Progenitor cell of endocrine pancreas (in vitro differentiated cells): ENCODE measurements around the gene NLRC3. TPM values are rescaled to one million over a fixed set of nuclear protein-coding genes. Genes with fewer than 3 reads are reported as not detected.

Source experiments
- DNase-seq: peaks from one replicate; pipeline ENCODE4 v3.0.0; 2021; ENCODE audit warnings: low spot score; ENCODE audit not compliant: unreplicated experiment
- H3K27ac Mint-ChIP-seq: 2 replicates; pipeline ENCODE4 v1.8.0; 2021; ENCODE audit warnings: mild to moderate bottlenecking, moderate library complexity, mixed read lengths
- H3K27me3 Mint-ChIP-seq: 2 replicates; pipeline ENCODE4 v1.8.0; 2021; ENCODE audit warnings: mixed read lengths
- H3K36me3 Mint-ChIP-seq: 2 replicates; pipeline ENCODE4 v1.8.0; 2022; ENCODE audit warnings: mixed read lengths; ENCODE audit not compliant: insufficient read depth
- H3K4me1 Mint-ChIP-seq: 2 replicates; pipeline ENCODE4 v1.8.0; 2021; ENCODE audit warnings: low read depth, mixed read lengths
- H3K4me3 Mint-ChIP-seq: 2 replicates; pipeline ENCODE4 v1.8.0; 2021; ENCODE audit warnings: low read depth, mild to moderate bottlenecking, moderate library complexity, mixed read lengths
- H3K9me3 Mint-ChIP-seq: 2 replicates; pipeline ENCODE4 v1.8.0; 2021; ENCODE audit warnings: low read depth, mixed read lengths
- CTCF ChIP-seq: fragments of 200-600 bp; sonication (generic); IDR thresholded peaks from one replicate; pipeline ENCODE4 v1.5.0; 2021; ENCODE audit warnings: antibody characterized with exemption, mild to moderate bottlenecking; ENCODE audit not compliant: unreplicated experiment
- total RNA-seq: library from RNA; stranded (reverse); gene quantifications from 2 replicates; pipeline ENCODE4 v1.2.1, GENCODE V29; 2021

The NLRC3 gene
- total RNA-seq, 1 donor from 2014 or later, result 0.14 TPM

DNA sequence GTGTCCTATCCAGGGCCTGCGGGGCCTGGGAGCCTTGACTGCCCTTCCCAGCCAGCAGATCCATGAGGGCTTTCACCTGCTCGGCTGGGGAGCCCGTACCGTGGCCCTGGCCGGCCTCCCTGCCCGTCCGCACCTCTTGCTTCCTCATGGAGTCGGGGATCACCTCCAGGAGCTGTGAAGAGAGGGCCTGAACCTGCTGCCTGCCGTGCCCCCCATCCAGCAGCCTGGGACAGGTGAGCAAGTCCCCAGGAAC is 12.4 kb downstream of the NLRC3 start:
- Mint-ChIP-seq H3K36me3 (no peaks in the 10 kb centered on the region), H3K4me3 (no peak overlapping the region), H3K27ac (no peak overlapping the region), H3K4me1 (no peaks in the 10 kb centered on the region), H3K27me3 (no peaks in the 10 kb centered on the region), H3K9me3 (no peaks in the 10 kb centered on the region)
- DNase-seq, result no peak
- no peak for TF ChIP-seq CTCF

GRCh38 chr16:3564130-3564888 is 12.9 kb downstream of the NLRC3 start:
- Mint-ChIP-seq H3K36me3 (no peaks in the 10 kb centered on the region), H3K27ac (no peak overlapping the region), H3K4me1 (no peaks in the 10 kb centered on the region), H3K27me3 (no peaks in the 10 kb centered on the region), H3K4me3 (no peak overlapping the region), H3K9me3 (no peaks in the 10 kb centered on the region)
- no peak for DNase-seq
- no peak for TF ChIP-seq CTCF

DNA sequence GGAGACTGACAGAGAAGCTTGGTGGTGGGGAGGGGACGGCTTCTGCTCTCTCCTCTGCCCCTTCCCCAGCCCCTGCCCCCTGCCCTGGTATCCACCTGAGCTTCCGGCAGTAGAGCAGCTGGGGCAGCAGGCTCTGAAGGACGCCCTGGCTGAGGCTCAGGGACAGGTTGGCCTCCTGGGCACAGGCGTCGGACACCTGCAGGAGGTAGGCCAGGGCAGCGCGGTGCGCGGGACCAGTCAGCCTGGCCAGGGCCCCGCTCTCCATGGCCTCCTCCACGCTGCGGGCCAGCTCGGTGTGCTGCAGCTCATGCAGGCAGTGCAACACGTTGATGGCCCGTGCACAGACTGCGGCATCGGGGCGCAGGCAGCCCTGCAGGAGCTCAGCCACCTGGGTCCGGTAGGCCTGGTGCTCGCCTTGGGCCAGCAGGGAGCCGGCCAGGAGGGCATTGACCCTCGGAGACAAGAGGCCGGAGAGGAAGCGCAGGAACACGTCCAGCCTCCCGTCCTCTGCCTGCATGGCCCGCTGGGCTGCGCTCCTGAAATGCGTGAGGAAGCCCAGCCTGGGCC is 14.2 kb downstream of the NLRC3 start:
- Mint-ChIP-seq H3K4me1 (no peaks in the 10 kb centered on the region), H3K4me3 (no peak overlapping the region), H3K9me3 (no peaks in the 10 kb centered on the region), H3K27me3 (no peaks in the 10 kb centered on the region), H3K27ac (no peak overlapping the region), H3K36me3 (no peaks in the 10 kb centered on the region)
- no peak for TF ChIP-seq CTCF
- no peak for DNase-seq

DNA sequence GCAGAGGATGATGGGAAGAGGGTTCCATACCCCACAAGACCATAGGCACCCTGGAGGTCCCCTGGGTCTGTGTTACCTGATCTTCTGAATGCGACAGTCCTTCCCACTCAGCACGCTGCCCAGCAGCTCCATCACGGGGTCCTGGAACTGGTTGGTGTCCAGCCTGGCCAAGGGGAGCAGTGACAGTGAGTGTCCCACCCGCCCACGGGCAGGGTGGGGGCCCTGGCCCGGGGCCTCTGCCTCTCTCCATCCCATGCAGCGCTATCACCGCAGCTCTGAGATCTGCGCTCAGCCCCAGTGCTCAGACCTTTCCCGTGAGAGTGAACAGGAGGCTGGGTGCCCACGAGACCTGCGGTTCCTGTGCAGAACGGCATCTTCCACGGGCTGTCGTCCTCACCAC is 15.6 kb downstream of the NLRC3 start:
- Mint-ChIP-seq H3K4me3 (no peak overlapping the region), H3K4me1 (no peaks in the 10 kb centered on the region), H3K27ac (no peak overlapping the region), H3K36me3 (no peaks in the 10 kb centered on the region), H3K9me3 (no peaks in the 10 kb centered on the region), H3K27me3 (no peaks in the 10 kb centered on the region)
- DNase-seq, result no peak
- TF ChIP-seq CTCF, result no peak

DNA sequence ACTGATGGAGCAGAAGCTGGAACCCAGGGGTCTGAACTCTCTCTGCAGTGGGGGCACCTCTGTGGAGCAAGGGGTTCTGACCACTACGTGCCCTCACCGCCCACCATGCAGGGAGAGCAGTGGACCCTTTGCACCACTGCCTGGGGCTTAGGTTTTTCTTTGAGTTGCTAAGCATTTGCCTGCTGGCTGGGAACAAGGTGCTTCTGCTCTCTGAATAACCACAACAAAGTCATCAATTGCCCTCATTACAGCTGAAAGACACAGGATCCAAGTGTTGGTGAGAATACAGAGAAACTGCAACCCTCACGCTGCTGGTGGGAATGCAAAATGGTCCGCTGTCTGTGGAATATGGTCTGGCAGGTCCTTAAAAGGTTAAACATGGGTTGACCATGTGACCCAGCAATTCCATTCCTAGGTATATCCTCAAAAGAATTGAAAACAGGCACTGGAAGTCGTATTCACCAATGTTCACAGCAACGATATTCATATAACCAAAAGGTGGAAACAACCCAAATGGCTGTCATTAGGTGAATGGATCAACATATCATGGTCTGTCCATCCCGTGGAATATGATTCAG is 22.8 kb downstream of the NLRC3 start:
- Mint-ChIP-seq H3K27me3 (no peaks in the 10 kb centered on the region), H3K36me3 (no peaks in the 10 kb centered on the region), H3K27ac (no peak overlapping the region), H3K4me3 (no peak overlapping the region), H3K4me1 (no peaks in the 10 kb centered on the region), H3K9me3 (peaks cover 12% of the 10 kb centered on the region)
- DNase-seq, result no peak
- TF ChIP-seq CTCF, result no peak
